K562 (cell line): ENCODE results near the gene CELSR3. TPM values are rescaled to one million over a fixed set of nuclear protein-coding genes. Genes with fewer than 3 reads are reported as not detected.

Experiments
- ATAC-seq: fragments of 200-7000 bp; cut with Tn5 transposase; 3 replicates; pipeline ENCODE4 v1.9.1; 2020; ENCODE audit warnings: moderate library complexity
- BruUV-seq: library from RNA; stranded (reverse); fragments of 400-500 nt; replicated peaks from 2 replicates; lab custom pipeline; 2021; lab: Mats Ljungman, UMichigan
- CTCF ChIA-PET: fragments of 300-600 bp; formaldehyde crosslinking; extraction: SDS; loops from one replicate; lab custom pipeline; 2021; ENCODE audit warnings: low intra/inter-chr PET ratio; lab: Yijun Ruan, JAX
- POLR2A ChIA-PET: fragments of 300-600, 350-650 bp; sonication (Branson Sonifier 250); formaldehyde crosslinking; extraction: SDS; loops from one replicate; lab custom pipeline; 2021; ENCODE audit warnings: antibody characterized with exemption, inconsistent platforms; lab: Yijun Ruan, JAX
- DNase-seq, 4 experiments: peaks; one replicate each; pipeline versions ENCODE4 v3.0.0 to v3.0.0-alpha.2; 2011 to 2018; ENCODE audit warnings: low spot score in 3 of 4, mixed read lengths in 3 of 4; ENCODE audit errors: extremely low read depth in 1 of 4
- FAIRE-seq: peaks from 2 replicates; lab custom pipeline; 2011; peaks lifted over from hg19 to GRCh38; lab: Jason Lieb, UNC
- H2AFZ ChIP-seq: 2 replicates; pipeline ENCODE4 v1.6.0; 2011; ENCODE audit warnings: low read depth, low read length, control low read depth, inconsistent platforms
- H3K27ac ChIP-seq: fragments of 200-600 bp; 3 replicates; pipeline ENCODE4 v1.8.0; 2011; ENCODE audit warnings: low read depth, mild to moderate bottlenecking, control low read depth, inconsistent platforms, low read length, moderate library complexity, mixed read lengths; ENCODE audit errors: extremely low read depth
- H3K27me3 ChIP-seq, 2 experiments: fragments of 300-600 bp in 1 of 2; 2 replicates in 1 of 2; 3 replicates in 1 of 2; pipeline versions ENCODE4 v1.6.0 to v1.8.0; 2011; ENCODE audit warnings: inconsistent platforms in 2 of 2, low read length in 2 of 2, mild to moderate bottlenecking in 1 of 2, mixed read lengths in 1 of 2, moderate library complexity in 1 of 2; ENCODE audit not compliant: control insufficient read depth in 2 of 2, insufficient read depth in 2 of 2
- H3K36me3 ChIP-seq: fragments of 300-600 bp; 3 replicates; pipeline ENCODE4 v1.8.0; 2011; ENCODE audit warnings: mild to moderate bottlenecking, low read length, inconsistent platforms; ENCODE audit not compliant: control insufficient read depth, insufficient read depth
- H3K4me1 ChIP-seq, 2 experiments: fragments of 200-600 bp in 1 of 2; replicated peaks in 1 of 2; 2 replicates in 1 of 2; 3 replicates in 1 of 2; pipeline versions ENCODE4 v1.5.1 to v1.8.0; 2011; ENCODE audit warnings: inconsistent platforms in 2 of 2, low read length in 2 of 2, mild to moderate bottlenecking in 1 of 2, mixed read lengths in 1 of 2, moderate library complexity in 1 of 2; ENCODE audit not compliant: control insufficient read depth in 2 of 2, insufficient read depth in 2 of 2
- H3K4me2 ChIP-seq: 2 replicates; pipeline ENCODE4 v1.6.1; 2011; ENCODE audit warnings: low read length, control low read depth, inconsistent platforms, mixed read lengths; ENCODE audit not compliant: insufficient read depth
- H3K4me3 ChIP-seq: fragments of 200-600 bp; sonication (generic), shearing (Covaris generic); 2 replicates; pipeline ENCODE4 v1.5.1; 2016; ENCODE audit warnings: control low read depth, inconsistent platforms
- H3K79me2 ChIP-seq: fragments of 200-600 bp; 3 replicates; pipeline ENCODE4 v1.8.0; 2011; ENCODE audit warnings: low read length, inconsistent platforms; ENCODE audit not compliant: control insufficient read depth, insufficient read depth
- H3K9ac ChIP-seq, 2 experiments: 2 replicates each; pipeline versions ENCODE4 v1.6.0 to v1.6.1; 2011; ENCODE audit warnings: low read depth in 2 of 2, low read length in 2 of 2, control low read depth in 1 of 2, inconsistent platforms in 1 of 2, mild to moderate bottlenecking in 1 of 2, mixed read lengths in 1 of 2; ENCODE audit not compliant: insufficient read depth in 1 of 2
- H3K9me1 ChIP-seq: one replicate; pipeline ENCODE4 v1.6.0; 2011; ENCODE audit warnings: inconsistent platforms, mild to moderate bottlenecking, low read length, moderate library complexity; ENCODE audit not compliant: control insufficient read depth, insufficient read depth
- H3K9me3 ChIP-seq: replicated peaks from 2 replicates; pipeline ENCODE4 v1.5.1; 2011; ENCODE audit warnings: low read depth, low read length, inconsistent platforms; ENCODE audit not compliant: control insufficient read depth, insufficient read depth
- H4K20me1 ChIP-seq: replicated peaks from 2 replicates; pipeline ENCODE4 v1.6.1; 2011; ENCODE audit warnings: low read length, inconsistent platforms, mixed read lengths; ENCODE audit not compliant: control insufficient read depth, insufficient read depth
- ARID3B ChIP-seq: fragments of 250-450 bp; sonication (Bioruptor Pico); IDR thresholded peaks from 2 replicates; pipeline ENCODE4 v1.4.0; 2020; ENCODE audit warnings: borderline replicate concordance
- CREM ChIP-seq: IDR thresholded peaks from 2 replicates; pipeline ENCODE4 v1.6.1; 2014; ENCODE audit warnings: antibody characterized with exemption, low read depth
- CUX1 ChIP-seq: fragments of 200-800 bp; sonication (Bioruptor generic); IDR thresholded peaks from 2 replicates; pipeline ENCODE4 v1.6.1; 2016; ENCODE audit warnings: missing genetic modification characterization, missing compliant biosample characterization
- FOSL1 ChIP-seq: fragments of 200-800 bp; sonication (Bioruptor generic); conservative IDR thresholded peaks from 2 replicates; pipeline ENCODE4 v1.6.1; 2016; ENCODE audit warnings: missing genetic modification characterization, missing compliant biosample characterization
- HDAC1 ChIP-seq, 2 experiments: fragments of 450-650 bp; IDR thresholded peaks; 2 replicates each; pipeline ENCODE4 v1.6.1; 2016 to 2017; ENCODE audit warnings: inconsistent platforms in 1 of 2, mild to moderate bottlenecking in 1 of 2, moderate library complexity in 1 of 2
- RBM17 ChIP-seq: fragments of 200-400 bp; formaldehyde crosslinking; IDR thresholded peaks from 2 replicates; pipeline ENCODE4 v1.6.1; 2017; ENCODE audit warnings: low read depth, mild to moderate bottlenecking, low read length, borderline replicate concordance
- ZC3H8 ChIP-seq: fragments of 450-650 bp; IDR thresholded peaks from 2 replicates; pipeline ENCODE4 v1.6.1; 2017
- ZFP1 ChIP-seq: fragments of 450-650 bp; formaldehyde crosslinking; IDR thresholded peaks from 2 replicates; pipeline ENCODE4 v1.4.0; 2020; ENCODE audit warnings: mild to moderate bottlenecking, mixed read lengths
- ZNF143 ChIP-seq: sonication (generic); formaldehyde crosslinking; IDR thresholded peaks from 2 replicates; pipeline ENCODE4 v1.9.0; 2022; ENCODE audit warnings: mild to moderate bottlenecking, missing genetic modification reagents
- ZNF551 ChIP-seq: fragments of 250-450 bp; sonication (Bioruptor Pico); IDR thresholded peaks from 2 replicates; pipeline ENCODE4 v1.5.0; 2021; ENCODE audit warnings: mild to moderate bottlenecking, moderate library complexity
- in situ Hi-C: fragments of 300-500 bp; cut with MboI; formaldehyde crosslinking; loops from 4 replicates; pipeline ENCODE4 v1.15.0; 2018; ENCODE audit warnings: inconsistent platforms, mixed read lengths
- intact Hi-C: fragments of 100-400 bp; cut with micrococcal nuclease; formaldehyde crosslinking; loops from 2 replicates; pipeline ENCODE4 v1.14.2; 2022
- polyA plus RNA-seq, 8 experiments: library from polyadenylated mRNA; depleted of rRNA in 4 of 8; stranded (reverse) in 5 of 8; unstranded in 3 of 8; fragments of >200 nt; fragmentation: Nextera tagmentation in 2 of 8; fragmentation: Illumina TruSeq in 1 of 8; extraction: Ambion mirVana in 2 of 8; extraction: Trizol in 1 of 8; gene quantifications; 2 replicates each; pipeline versions ENCODE4 v1.2.1 to v1.2.3, GENCODE V29; 2011 to 2014; ENCODE audit warnings: inconsistent platforms in 1 of 8, missing spikeins in 1 of 8
- total RNA-seq, 7 experiments: library from RNA; depleted of rRNA in 6 of 7; stranded (reverse); fragments of >200 nt in 6 of 7; fragmentation: Illumina TruSeq in 2 of 7; extraction: Trizol in 2 of 7; gene quantifications; 2 replicates each; pipeline versions ENCODE4 v1.2.1 to v1.2.3, GENCODE V29; 2011 to 2021; ENCODE audit warnings: low replicate concordance in 1 of 7
- TF ChIP-seq, protein P1 (sequence below): sonication (generic); formaldehyde crosslinking; IDR thresholded peaks from 2 replicates; pipeline ENCODE4 v1.8.0; 2022; ENCODE audit warnings: missing genetic modification reagents, mild to moderate bottlenecking, borderline replicate concordance
- TF ChIP-seq, protein P2 (sequence below): fragments of 250-450 bp; sonication (Bioruptor Pico); IDR thresholded peaks from 2 replicates; pipeline ENCODE4 v1.5.0; 2021

CELSR3 gene
- total and polyA plus RNA-seq, 9 of the 15 experiments (the other 6 are each of a cell fraction or from before 2014, with no cell fraction given) = 0.10 to 2.7 (median 0.76) TPM

DNA sequence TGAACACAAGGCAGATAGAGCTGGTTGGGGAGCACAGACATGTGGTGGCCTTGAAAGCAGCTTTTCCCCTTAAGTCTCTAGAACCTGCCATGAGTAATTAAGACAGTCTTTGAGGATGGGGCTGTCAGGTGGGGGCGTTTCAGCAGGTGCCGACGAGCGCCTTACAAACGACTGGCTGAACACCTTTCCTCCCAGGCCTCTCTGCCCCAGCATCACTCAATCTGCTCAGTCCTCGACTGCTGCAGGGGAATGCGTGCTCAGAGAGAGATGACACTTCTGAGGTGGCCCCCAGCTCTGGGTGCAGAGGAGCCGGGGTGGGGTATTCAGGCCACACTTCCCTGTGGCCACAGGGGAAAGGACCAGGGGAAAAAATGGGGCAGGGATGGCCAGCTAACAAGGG is 31.1 kb upstream of the CELSR3 start (continued):
- TF ChIP-seq CUX1 (CRISPR knock-in tag) (no peak), ZNF551 (CRISPR knock-in tag) (no peak), ZFP1 (CRISPR knock-in tag) (no peak)

- no TSS peak for BruUV-seq
- POLR2A ChIA-PET = interaction anchor here (0.6 to 2.3 kb wide), 2 partner anchors 12 to 22 kb away, joined by 3 to 5 read pairs; no protein-coding TSS in a partner anchor
- no peak for ATAC-seq
- Histone ChIP-seq H3K9ac (no peak overlapping the region), H3K9me1 (no peaks in the 10 kb centered on the region), H3K4me3 (no peak overlapping the region), H3K4me1 (peaks cover 0 to 4% of the 10 kb centered on the region in 2 experiments; a peak in 1 of 5 replicates), H3K36me3 (peaks cover 81% of the 10 kb centered on the region), H3K9me3 (no peaks in the 10 kb centered on the region), H3K79me2 (peaks cover 21% of the 10 kb centered on the region), H2AFZ (no peak overlapping the region), H3K27me3 (no peaks in the 10 kb centered on the region), H4K20me1 (0 out of 2 replicates have a peak, but pooled peaks cover 3% of the 10 kb centered on the region), H3K4me2 (no peak overlapping the region), H3K27ac (no peak overlapping the region)
- intact Hi-C loops (no loop called here), in situ Hi-C loops (no loop called here)
- CTCF ChIA-PET = no interaction called here
- FAIRE-seq = no peak
- no peak for DNase-seq
- TF ChIP-seq ZNF143 (CRISPR knock-in tag) = no peak
- TF ChIP-seq CREM = no peak
- no peak for TF ChIP-seq FOSL1 (tag)
- no peak for TF ChIP-seq ZC3H8
- TF ChIP-seq ARID3B (CRISPR knock-in tag) = no peak
- TF ChIP-seq, protein P1, sequence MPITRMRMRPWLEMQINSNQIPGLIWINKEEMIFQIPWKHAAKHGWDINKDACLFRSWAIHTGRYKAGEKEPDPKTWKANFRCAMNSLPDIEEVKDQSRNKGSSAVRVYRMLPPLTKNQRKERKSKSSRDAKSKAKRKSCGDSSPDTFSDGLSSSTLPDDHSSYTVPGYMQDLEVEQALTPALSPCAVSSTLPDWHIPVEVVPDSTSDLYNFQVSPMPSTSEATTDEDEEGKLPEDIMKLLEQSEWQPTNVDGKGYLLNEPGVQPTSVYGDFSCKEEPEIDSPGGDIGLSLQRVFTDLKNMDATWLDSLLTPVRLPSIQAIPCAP (CRISPR knock-in tag) = no peak
- TF ChIP-seq RBM17 = no peak
- TF ChIP-seq, protein P2, sequence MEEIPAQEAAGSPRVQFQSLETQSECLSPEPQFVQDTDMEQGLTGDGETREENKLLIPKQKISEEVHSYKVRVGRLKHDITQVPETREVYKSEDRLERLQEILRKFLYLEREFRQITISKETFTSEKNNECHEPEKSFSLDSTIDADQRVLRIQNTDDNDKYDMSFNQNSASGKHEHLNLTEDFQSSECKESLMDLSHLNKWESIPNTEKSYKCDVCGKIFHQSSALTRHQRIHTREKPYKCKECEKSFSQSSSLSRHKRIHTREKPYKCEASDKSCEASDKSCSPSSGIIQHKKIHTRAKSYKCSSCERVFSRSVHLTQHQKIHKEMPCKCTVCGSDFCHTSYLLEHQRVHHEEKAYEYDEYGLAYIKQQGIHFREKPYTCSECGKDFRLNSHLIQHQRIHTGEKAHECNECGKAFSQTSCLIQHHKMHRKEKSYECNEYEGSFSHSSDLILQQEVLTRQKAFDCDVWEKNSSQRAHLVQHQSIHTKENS (CRISPR knock-in tag) = no peak
- TF ChIP-seq HDAC1 (IDR thresholded peaks at IDR 0.05) = no peak
Measured at GRCh38 chr3:48692551-48692950, 29.9 kb upstream of the CELSR3 start.
